Activated CD4-positive, alpha-beta memory T cell treated with anti-CD3 and anti-CD28 coated beads for 36 hours (primary cell): Measurements from ENCODE around the gene TRIM44. TPM values are rescaled to one million over a fixed set of nuclear protein-coding genes. Genes with fewer than 3 reads are reported as not detected.

Experiments
- CTCF ChIA-PET: fragments of 350-600 bp; sonication (Branson Sonifier 250); formaldehyde crosslinking; loops from one replicate; lab custom pipeline; 2021; ENCODE audit warnings: antibody characterized with exemption, inconsistent platforms; lab: Charles Lee
- POLR2A ChIA-PET: fragments of 350-600 bp; sonication (Branson Sonifier 250); formaldehyde crosslinking; loops from one replicate; lab custom pipeline; 2021; ENCODE audit warnings: antibody characterized with exemption; lab: Charles Lee
- DNase-seq: peaks from one replicate; pipeline ENCODE4 v3.0.0-alpha.2; 2020
- H3K27ac Mint-ChIP-seq: one replicate; pipeline ENCODE4 v1.8.0; 2021; ENCODE audit warnings: mixed read lengths
- H3K27me3 Mint-ChIP-seq: one replicate; pipeline ENCODE4 v1.8.0; 2021; ENCODE audit warnings: mixed read lengths
- H3K36me3 Mint-ChIP-seq: one replicate; pipeline ENCODE4 v1.8.0; 2021; ENCODE audit warnings: mixed read lengths
- H3K4me1 Mint-ChIP-seq: one replicate; pipeline ENCODE4 v1.8.0; 2021; ENCODE audit warnings: low read depth, mixed read lengths
- H3K4me3 Mint-ChIP-seq: one replicate; pipeline ENCODE4 v1.8.0; 2021; ENCODE audit warnings: mild to moderate bottlenecking, mixed read lengths
- H3K9me3 Mint-ChIP-seq: one replicate; pipeline ENCODE4 v1.8.0; 2021; ENCODE audit warnings: mixed read lengths
- intact Hi-C: fragments of 100-400 bp; cut with micrococcal nuclease; formaldehyde crosslinking; loops from one replicate; pipeline ENCODE4 v1.15.1; 2023
- total RNA-seq, 2 experiments: library from RNA; stranded (reverse); gene quantifications; one replicate each; pipeline ENCODE4 v1.2.3, GENCODE V29; 2021

The TRIM44 gene
- total RNA-seq, 2 experiments from 2014 or later, result 27.3 to 30.0 TPM

DNA sequence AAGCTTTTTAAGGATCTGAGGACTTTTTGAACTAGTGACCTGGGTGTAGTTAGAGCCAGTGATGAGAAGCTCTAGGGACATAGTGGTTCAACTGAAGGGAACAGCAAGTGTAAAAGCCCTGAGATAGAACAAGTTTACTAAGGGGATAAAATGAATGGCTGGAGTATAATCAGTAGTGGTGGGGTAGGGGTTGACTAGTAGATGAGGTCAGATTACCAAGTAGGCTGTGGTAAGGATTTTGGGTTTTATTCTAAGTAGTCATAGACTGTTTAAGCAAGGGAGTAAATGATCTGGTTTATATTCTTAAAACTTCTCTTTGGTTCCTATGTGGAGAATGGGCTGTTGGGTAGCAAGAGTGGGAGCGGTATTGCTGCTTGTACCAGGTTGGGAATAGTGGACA, 15.3 kb downstream of the TRIM44 start:
- no peak overlapping the region for H3K4me3 Mint-ChIP-seq
- no peaks in the 10 kb centered on the region for H3K9me3 Mint-ChIP-seq
- no peaks in the 10 kb centered on the region for H3K36me3 Mint-ChIP-seq
- no peaks in the 10 kb centered on the region for H3K27me3 Mint-ChIP-seq
- intact Hi-C loops, result no loop called here
- no peak overlapping the region for H3K27ac Mint-ChIP-seq
- no peak for DNase-seq
- H3K4me1 Mint-ChIP-seq, result peaks cover 69% of the 10 kb centered on the region
- POLR2A ChIA-PET, result no interaction called here
- CTCF ChIA-PET, result no interaction called here

DNA sequence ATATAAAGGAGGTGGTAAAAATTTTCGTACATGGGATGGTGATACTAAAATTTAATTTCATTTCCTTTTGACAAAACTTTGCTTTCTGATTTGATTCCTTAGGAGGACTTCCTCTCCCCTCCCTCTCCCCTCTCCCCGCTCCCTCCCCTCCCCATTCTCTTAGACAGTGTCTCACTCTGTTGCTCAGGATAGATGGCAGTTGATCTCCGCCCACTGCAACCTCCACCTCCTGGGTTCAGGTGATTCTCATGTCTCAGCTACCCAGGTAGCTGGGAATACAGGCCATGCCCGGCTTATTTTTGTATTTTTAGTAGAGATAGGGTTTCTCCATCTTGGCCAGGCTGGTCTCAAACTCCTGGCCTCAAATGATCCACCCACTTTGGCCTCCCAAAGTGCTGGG, 15.9 kb downstream of the TRIM44 start:
- Mint-ChIP-seq H3K9me3 (no peaks in the 10 kb centered on the region), H3K36me3 (no peaks in the 10 kb centered on the region), H3K4me3 (no peak overlapping the region), H3K4me1 (peaks cover 66% of the 10 kb centered on the region), H3K27ac (no peak overlapping the region), H3K27me3 (no peaks in the 10 kb centered on the region)
- DNase-seq, result no peak
- POLR2A ChIA-PET, result no interaction called here
- CTCF ChIA-PET, result no interaction called here
- intact Hi-C loops, result no loop called here

DNA sequence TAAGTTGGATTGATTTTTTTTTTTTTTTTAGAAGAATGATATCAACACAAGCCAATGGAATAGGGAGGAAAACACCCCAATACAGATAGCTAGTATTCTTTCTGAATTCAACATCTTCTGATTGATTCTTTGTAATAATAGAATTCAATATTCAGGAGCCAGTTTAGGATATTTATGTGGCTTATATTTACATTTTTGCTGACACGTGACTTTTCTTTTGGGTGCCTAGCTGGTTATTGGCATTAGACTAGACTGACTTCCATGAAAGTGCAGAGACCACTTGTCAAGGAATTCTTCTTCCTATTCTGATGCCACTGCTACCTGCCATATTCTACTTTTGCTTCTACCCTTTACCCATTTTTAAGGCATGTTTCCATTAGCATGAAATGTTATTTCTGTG, 16.4 kb downstream of the TRIM44 start:
- no peak overlapping the region for H3K4me3 Mint-ChIP-seq
- no peaks in the 10 kb centered on the region for H3K9me3 Mint-ChIP-seq
- no peaks in the 10 kb centered on the region for H3K27me3 Mint-ChIP-seq
- H3K27ac Mint-ChIP-seq, result no peak overlapping the region
- POLR2A ChIA-PET, result no interaction called here
- CTCF ChIA-PET, result no interaction called here
- DNase-seq, result no peak
- H3K4me1 Mint-ChIP-seq, result peaks cover 61% of the 10 kb centered on the region
- intact Hi-C loops, result no loop called here
- no peaks in the 10 kb centered on the region for H3K36me3 Mint-ChIP-seq

DNA sequence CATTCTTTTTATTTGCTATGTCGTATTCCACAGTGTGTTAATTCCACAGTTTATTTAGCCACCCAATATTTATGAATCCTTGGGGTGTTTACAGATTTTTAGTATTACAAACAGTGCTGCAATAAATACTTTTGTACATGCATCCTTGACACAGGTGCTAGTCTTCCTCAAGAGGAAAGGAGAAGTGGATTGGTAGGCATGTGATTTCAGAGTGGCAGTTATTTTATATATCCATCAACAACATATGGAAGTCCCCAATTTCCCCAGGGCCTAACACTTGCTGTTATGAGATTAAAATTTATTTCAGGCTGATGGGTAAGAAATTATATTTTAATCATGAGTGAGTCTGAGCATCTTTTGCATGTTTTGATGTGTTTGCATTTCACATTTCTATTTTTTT, 17.9 kb downstream of the TRIM44 start:
- H3K27ac Mint-ChIP-seq, result no peak overlapping the region
- intact Hi-C loops, result no loop called here
- no peak for DNase-seq
- no peaks in the 10 kb centered on the region for H3K27me3 Mint-ChIP-seq
- no peak overlapping the region for H3K4me3 Mint-ChIP-seq
- H3K9me3 Mint-ChIP-seq, result no peaks in the 10 kb centered on the region
- peaks cover 5% of the 10 kb centered on the region for H3K36me3 Mint-ChIP-seq
- CTCF ChIA-PET, result no interaction called here
- POLR2A ChIA-PET, result no interaction called here
- peaks cover 49% of the 10 kb centered on the region for H3K4me1 Mint-ChIP-seq

DNA sequence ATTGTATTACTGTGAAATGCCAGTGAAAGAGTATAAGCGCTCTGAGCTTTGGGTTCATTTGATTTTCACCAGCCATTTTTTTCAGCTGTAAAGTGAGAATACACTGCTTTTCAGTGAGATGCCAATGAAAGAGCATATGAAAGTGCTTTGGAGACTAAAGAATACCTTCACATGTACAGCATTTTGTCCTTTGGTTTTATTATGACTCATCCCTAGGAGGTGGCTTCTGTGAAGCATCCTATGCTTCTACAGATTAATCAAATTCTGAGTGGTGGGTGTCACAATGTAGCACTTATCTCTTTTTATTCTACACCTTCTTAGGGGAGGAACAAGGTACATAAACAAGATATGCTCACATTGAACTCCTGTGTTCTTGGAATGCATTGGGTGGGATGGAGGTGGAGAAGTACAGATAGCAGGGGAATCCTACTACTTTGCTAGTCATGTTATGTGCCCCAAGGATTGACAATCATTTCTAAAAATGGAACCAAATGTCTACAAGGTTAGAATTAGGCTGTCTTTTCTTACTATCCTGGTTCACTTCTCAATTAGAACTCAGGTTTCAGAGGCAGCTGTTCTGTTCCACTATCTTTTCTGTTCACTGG, 18.7 kb downstream of the TRIM44 start:
- peaks cover 43% of the 10 kb centered on the region for H3K4me1 Mint-ChIP-seq
- H3K27ac Mint-ChIP-seq, result no peak overlapping the region
- intact Hi-C loops, result no loop called here
- H3K9me3 Mint-ChIP-seq, result no peaks in the 10 kb centered on the region
- no peak overlapping the region for H3K4me3 Mint-ChIP-seq
- DNase-seq, result no peak
- peaks cover 10% of the 10 kb centered on the region for H3K36me3 Mint-ChIP-seq
- no peaks in the 10 kb centered on the region for H3K27me3 Mint-ChIP-seq
- CTCF ChIA-PET, result no interaction called here
- POLR2A ChIA-PET, result no interaction called here

DNA sequence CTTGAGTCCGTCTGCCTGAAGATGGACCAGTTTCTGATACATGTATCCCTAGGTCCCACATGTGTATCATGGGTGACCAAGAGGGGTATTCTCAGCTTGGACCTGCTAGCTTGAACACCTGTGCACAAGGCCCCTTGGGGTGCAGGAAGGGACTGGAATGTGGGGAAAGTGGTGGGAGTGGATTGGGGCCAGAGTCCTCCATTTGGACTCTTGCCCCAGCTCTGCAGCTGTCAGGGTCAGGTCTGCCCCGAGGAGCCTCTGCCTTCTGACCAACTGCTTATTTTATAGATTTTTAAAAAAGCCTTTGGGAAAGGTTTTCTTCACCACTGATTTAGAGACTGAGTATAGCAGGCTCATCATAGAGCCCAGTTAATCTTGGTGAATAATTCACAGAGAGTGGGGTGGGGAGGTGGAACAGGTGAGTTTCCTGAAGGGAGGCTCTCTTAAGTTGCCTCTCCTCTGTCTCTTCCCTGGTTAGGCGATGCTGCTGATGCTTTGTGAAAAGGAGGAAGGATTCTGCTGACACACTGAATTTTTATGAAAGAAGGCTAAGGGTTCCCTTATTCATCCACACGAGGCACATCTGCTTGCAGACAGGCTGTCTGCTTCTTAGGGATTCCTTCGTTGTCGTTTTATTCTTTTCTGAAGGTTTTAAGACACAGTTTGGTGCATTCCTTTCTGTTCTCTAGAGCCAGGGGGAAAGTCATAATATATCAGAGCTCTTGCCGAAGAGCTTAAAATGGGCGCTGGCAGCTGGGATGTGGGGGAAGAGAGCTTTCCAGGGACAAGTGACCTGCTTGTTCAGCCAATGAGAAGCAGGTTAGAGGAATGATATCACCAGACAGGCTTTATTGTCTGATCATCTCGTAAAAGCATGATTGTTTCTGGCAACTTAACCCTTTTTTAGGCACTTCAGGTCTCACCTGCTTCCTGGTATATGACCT, 19.9 kb downstream of the TRIM44 start:
- no peak for DNase-seq
- Mint-ChIP-seq H3K4me1 (peaks cover 37% of the 10 kb centered on the region), H3K9me3 (no peaks in the 10 kb centered on the region), H3K27ac (no peak overlapping the region), H3K4me3 (no peak overlapping the region), H3K36me3 (peaks cover 21% of the 10 kb centered on the region), H3K27me3 (no peaks in the 10 kb centered on the region)
- CTCF ChIA-PET, result no interaction called here
- POLR2A ChIA-PET, result no interaction called here
- intact Hi-C loops, result no loop called here

DNA sequence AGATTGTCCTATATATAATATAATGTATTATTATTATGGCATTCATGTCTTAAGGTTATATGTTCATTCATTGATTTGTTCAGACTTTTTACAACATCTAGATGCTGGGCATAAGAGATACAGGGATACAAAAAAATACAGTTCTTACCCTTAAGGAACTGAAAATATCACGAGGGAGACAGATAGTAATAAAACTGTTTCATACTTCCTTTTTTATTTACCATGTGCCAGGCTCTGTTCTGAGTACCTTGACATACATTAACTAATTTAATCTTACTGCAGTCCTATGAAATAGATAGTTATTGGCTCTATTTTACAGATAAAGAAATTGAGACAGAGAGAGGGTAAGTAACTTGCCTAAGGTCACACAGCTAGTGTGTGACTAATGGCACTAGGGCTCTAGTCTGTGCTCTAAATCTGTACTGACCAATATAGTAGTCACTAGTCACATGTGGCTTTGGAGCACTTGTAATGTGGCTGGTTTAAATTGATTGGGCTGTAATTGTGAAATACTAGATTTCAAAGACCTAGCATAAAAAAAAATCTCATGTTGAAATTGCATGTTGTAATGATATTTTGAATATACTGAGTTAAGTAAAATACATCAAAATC, 21.3 kb downstream of the TRIM44 start:
- POLR2A ChIA-PET, result no interaction called here
- Mint-ChIP-seq H3K4me1 (peaks cover 32% of the 10 kb centered on the region), H3K36me3 (peaks cover 26% of the 10 kb centered on the region), H3K4me3 (no peak overlapping the region), H3K9me3 (no peaks in the 10 kb centered on the region), H3K27ac (no peak overlapping the region), H3K27me3 (no peaks in the 10 kb centered on the region)
- intact Hi-C loops, result no loop called here
- CTCF ChIA-PET, result no interaction called here
- no peak for DNase-seq

DNA sequence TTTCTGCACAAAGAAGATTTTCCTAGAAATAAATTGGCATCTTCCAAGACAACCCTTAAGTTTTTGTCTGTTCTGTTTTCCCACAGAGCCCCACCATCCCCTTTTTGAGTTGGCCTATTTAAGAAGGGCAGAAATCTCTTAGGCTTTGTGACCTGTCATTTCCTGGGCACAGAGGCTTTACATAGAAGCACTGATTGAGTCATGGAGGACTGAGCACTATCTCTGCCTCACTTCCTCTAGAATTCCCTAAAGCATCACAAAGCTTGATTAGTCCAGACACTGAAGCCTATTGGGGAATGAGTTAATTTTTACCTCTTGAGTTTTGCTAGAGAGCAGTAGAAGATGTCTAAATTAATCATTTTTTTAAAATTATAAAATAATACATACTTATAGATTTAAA, 25.4 kb downstream of the TRIM44 start:
- no peaks in the 10 kb centered on the region for H3K9me3 Mint-ChIP-seq
- peaks cover 44% of the 10 kb centered on the region for H3K36me3 Mint-ChIP-seq
- H3K4me1 Mint-ChIP-seq, result peaks cover 7% of the 10 kb centered on the region
- CTCF ChIA-PET, result no interaction called here
- H3K27ac Mint-ChIP-seq, result no peak overlapping the region
- no peak for DNase-seq
- POLR2A ChIA-PET, result no interaction called here
- no peak overlapping the region for H3K4me3 Mint-ChIP-seq
- H3K27me3 Mint-ChIP-seq, result no peaks in the 10 kb centered on the region
- intact Hi-C loops, result no loop called here

DNA sequence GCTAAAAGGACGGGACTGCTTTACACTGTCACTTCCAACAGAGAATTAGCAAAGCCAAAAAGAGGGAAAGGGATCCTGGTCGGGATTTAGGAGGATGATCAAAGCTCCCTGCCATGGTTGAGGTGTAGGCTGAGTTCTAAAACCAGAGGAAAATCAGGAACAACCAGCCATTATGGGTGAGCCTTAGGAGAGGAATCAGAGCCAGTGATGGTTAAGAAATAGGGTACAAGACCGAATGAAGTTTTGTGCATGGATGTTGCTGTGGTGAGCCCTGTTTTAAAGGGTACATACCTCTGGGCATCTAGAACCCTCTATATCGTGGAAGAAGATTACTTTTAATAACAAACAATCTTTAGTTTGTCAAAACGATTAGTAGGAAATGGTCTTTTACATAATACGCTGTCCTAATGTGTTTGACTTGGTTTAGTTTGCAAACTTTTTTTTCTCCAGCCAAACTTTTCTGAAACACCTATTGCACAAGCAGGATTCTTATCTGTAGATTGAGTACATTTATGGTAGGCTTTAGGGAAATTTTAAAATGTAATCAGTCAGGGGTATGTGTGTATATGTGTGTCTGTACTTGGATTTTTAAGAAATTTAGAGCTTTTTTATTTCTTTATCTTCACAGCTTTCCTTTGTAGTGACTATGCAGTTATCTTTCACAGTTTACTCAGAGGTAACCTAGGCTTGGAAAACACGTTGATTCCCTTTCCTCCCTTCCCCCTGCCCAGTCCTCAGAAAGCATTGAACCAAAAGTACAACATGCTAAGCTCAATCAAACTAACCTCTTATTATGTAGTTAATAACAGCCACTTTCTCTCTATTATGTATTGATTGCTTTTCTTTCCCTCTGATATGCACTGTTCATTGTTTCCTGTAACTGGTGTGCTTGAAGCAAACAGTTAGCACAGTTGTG, 26.8 kb downstream of the TRIM44 start:
- DNase-seq, result no peak
- Mint-ChIP-seq H3K4me3 (no peak overlapping the region), H3K27ac (no peak overlapping the region), H3K4me1 (peaks cover 7% of the 10 kb centered on the region), H3K36me3 (peaks cover 45% of the 10 kb centered on the region), H3K27me3 (no peaks in the 10 kb centered on the region), H3K9me3 (no peaks in the 10 kb centered on the region)
- intact Hi-C loops, result no loop called here
- ChIA-PET CTCF (no interaction called here), POLR2A (no interaction called here)

DNA sequence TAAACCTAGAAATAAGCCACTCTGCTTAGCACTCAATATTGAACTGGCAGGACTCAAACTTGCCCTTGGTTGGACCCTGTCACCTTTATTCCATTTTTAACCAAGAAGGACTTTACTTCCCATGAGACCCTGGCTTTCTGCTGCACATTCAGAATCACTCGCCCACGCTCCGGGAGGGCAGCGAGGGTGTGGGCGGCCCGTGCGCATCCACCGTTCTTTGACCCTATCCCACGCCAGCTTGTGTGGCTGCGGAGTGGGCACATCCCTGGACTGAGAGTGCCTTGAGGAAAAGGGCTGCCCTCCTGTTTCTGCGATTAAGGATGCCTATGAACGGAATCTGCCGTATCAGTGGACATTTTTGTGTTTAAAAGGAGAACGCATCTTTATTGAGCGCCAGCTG, 39.6 kb downstream of the TRIM44 start:
- Mint-ChIP-seq H3K36me3 (peaks cover 15% of the 10 kb centered on the region), H3K27me3 (no peaks in the 10 kb centered on the region)
- intact Hi-C loops, result no loop called here

DNA sequence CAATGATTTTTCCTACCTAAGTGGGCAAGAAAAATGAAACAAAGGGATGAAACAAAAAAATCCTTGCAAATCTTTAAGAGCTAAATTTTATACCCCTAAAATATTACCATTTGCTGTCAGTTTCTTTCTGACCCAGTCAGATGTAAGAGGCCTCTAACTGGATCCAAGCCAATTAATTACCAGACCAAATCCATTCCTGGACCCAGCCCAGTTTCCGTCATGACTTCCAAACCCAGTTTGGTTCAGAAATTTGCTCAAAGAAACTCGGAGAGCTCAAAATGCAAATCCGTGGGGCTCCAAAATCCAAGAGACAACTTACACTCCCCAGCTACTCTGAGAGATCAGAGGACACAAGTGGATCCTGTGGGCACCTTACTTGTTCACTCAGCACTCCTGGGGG, 46.8 kb downstream of the TRIM44 start:
- no peaks in the 10 kb centered on the region for H3K27me3 Mint-ChIP-seq
- no peak for DNase-seq
- POLR2A ChIA-PET, result no interaction called here
- H3K9me3 Mint-ChIP-seq, result peaks cover 5% of the 10 kb centered on the region
- no peaks in the 10 kb centered on the region for H3K4me1 Mint-ChIP-seq
- intact Hi-C loops, result no loop called here
- no peak overlapping the region for H3K4me3 Mint-ChIP-seq
- CTCF ChIA-PET, result no interaction called here
- H3K36me3 Mint-ChIP-seq, result no peaks in the 10 kb centered on the region
- H3K27ac Mint-ChIP-seq, result no peak overlapping the region

More for the DNA sequence above, 39.6 kb downstream of the TRIM44 start:
- Mint-ChIP-seq H3K9me3 (peaks cover 5% of the 10 kb centered on the region), H3K4me1 (no peaks in the 10 kb centered on the region), H3K4me3 (no peak overlapping the region), H3K27ac (no peak overlapping the region)
- ChIA-PET CTCF (no interaction called here), POLR2A (no interaction called here)
- DNase-seq, result no peak
